GM18868 (cell line): ENCODE results near the gene CDK16.

ENCODE experiments used
- ATAC-seq: cut with Tn5 transposase; IDR thresholded peaks from one replicate; pipeline ENCODE4 v1.9.1; 2021; ENCODE audit warnings: mild to moderate bottlenecking, moderate library complexity; ENCODE audit not compliant: unreplicated experiment

Gene CDK16

DNA sequence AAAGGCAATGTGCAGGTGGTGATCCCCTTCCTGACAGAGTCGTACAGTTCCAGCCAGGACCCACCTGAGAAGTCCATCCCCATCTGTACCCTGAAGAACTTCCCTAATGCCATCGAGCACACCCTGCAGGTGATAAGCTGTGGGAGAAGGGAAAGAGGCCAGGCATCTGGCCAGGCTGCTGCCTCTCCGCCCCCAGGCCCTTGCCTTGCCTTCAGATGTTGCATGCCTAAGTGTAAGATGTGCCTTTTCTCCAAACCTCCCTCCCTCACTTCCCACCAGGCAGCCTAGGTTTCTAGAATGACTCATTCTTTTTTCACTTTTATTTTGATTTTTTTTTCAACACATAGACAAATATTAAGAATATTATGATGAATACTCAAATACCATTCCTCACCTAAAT, 12.2 kb upstream of the CDK16 start:
- no peak for ATAC-seq

DNA sequence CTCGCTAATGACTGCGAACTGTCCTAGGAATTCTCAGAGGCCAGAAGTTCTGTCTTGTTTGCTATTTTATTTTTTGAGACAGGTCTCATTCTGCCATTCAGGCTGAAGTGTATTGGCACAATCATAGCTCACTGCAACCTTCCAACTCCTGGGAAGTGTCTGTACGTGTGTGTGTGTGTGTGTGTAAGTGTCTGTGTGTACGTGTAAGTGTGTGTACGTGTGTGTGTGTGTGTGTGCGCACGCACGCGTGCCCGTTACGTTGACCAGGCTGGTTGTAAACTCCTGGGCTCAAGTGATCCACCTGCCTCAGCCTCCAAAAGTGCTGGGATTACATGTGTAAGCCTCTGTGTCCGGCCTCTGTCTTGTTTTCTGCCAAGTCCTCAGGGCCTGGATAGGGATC, 10.4 kb upstream of the CDK16 start:
- no peak for ATAC-seq

DNA sequence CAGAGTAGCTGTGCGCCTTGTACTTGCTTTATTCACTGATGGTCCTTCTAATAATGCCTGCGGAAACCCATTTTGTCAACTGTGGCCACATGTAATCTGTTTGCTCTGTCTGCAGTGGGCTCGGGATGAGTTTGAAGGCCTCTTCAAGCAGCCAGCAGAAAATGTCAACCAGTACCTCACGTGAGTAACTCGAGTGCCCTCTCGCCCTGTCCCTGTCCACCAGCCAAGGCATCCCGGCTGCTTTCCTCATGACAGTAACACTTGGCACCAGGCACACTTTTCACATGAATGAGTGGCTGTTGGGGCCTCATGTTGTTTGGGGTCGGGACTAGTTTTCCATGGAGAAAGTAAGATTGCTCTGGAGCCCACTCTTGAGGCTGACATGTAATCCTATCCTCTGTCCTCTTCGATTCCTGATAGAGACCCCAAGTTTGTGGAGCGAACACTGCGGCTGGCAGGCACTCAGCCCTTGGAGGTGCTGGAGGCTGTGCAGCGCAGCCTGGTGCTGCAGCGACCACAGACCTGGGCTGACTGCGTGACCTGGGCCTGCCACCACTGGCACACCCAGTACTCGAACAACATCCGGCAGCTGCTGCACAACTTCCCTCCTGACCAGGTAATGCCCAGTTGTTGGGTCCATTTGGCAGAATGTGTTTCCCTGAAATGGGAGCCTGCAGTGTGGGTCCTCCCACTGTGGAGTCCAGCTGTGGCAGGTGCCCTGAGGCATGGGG, 8.8 kb upstream of the CDK16 start:
- no peak for ATAC-seq

DNA sequence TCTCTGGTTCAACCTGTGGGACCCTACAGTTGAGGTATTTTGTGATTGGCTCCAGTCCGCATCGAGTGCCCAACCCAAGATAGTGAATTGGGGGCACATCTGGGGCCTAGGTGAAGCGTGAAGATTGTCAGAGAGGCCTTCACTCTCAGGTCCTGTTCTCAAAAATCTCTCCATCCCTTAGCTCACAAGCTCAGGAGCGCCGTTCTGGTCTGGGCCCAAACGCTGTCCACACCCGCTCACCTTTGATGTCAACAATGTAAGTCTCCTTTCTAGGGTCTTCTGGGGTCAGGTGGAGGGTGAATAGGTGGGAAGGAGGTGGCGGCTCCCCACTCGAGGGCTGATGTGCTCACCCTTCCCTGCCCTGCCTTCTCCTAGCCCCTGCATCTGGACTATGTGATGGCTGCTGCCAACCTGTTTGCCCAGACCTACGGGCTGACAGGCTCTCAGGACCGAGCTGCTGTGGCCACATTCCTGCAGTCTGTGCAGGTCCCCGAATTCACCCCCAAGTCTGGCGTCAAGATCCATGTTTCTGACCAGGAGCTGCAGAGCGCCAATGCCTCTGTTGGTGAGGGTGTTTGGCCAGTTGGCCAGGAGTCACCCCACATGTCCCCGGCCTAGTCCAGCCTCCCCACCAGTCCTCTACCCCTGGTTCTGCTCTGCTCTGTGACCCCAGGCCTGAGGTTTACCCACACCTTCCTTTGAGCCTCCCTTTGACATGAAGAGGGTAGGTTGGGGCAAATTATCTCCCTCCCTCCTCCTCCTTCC, 7.6 kb upstream of the CDK16 start:
- ATAC-seq: no peak

DNA sequence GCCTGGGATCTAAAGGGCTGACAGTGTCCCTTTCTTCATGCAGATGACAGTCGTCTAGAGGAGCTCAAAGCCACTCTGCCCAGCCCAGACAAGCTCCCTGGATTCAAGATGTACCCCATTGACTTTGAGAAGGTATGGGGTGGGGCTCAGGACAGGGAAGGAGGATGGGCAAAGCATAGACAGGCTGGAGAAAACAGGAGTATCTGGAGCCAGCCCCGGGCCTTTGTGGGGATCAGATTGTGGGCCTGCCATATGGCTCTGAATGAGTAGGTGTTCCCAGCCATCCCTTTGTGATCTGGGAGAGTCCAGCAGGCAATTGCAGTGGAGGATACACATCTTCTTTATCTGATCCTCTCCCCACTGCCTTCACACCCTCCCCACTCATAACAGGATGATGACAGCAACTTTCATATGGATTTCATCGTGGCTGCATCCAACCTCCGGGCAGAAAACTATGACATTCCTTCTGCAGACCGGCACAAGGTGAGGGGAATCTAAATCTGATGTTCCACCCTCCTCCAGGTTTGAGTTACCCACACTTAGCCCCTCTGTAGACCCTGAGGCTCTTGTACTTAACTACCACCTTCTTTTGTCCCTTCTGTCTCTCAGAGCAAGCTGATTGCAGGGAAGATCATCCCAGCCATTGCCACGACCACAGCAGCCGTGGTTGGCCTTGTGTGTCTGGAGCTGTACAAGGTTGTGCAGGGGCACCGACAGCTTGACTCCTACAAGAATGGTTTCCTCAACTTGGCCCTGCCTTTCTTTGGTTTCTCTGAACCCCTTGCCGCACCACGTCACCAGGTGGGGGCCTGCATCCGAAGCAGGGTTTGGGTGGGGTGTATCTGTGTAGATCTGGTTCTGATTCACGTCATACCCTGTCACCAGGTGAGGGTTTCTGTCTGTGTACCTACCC, 5.8 kb upstream of the CDK16 start:
- no peak for ATAC-seq

DNA sequence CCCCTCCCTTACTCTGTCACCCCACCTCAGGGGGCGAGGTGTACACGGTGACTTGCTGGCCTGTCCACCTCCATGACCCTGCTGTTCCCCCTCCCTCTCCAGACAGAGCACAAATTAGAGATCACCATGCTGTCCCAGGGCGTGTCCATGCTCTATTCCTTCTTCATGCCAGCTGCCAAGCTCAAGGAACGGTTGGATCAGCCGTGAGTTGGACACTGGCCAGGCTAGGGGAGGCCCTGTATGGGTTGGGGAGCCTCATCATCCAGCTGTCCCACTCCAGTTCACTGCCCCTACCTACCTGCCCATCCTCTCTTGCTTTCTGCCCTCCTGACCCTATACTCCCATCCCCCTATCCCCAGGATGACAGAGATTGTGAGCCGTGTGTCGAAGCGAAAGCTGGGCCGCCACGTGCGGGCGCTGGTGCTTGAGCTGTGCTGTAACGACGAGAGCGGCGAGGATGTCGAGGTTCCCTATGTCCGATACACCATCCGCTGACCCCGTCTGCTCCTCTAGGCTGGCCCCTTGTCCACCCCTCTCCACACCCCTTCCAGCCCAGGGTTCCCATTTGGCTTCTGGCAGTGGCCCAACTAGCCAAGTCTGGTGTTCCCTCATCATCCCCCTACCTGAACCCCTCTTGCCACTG, 3.9 kb upstream of the CDK16 start:
- ATAC-seq: no peak

DNA sequence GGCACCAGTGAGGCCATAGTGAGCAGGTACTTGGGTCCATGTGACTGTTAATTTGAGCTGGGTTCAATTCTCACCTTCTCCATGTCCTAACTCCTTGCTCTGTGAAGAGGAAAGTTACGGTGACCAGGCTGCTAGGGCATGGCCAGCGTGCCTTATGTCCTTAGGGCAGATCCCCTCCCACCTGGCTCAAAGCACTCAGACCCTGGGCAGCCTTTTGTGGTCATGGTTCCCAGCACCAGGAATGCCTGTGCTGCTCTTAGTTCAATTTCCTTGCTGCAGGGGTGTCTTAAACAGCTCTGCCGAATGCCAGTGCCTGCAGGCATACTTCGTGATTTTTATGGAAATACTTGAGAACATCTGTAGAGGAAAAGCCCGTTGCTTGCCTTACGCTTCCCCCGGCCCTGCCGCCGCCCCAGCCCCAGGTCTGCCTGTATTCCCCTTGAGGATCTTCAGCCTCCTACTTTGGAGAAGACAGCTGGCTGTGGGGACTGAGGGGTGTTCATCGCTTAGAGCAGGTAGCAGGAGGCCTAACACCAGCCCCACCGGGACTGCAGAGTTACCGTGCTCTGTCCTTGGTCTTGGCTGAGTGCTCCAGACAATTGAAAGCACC, 3.1 kb upstream of the CDK16 start:
- ATAC-seq: no peak

DNA sequence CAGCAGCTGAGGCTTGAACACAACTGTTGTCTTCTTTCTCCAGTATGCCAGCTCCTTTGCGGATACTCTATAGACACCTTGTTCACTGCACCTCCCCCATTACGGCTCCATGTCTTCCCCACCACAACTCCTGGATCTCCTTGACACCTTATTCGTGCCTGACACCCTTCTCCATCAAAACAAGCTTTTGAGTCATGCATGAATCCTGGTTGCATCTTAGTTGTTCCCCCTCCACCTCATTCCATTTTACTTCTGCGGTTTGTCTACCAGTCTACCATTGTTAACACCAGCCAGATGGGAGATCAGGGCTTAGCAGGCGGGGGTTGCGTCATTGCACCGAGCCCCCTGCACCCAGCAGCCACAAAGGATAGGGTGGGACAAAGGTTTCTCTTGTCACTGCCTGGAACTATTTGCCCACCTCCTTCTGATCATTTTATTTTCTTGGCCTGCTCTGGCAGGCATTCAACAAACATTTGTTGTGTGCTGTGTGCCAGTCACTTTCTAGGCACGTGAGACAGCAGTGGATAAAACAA, 2.0 kb upstream of the CDK16 start:
- no peak for ATAC-seq

DNA sequence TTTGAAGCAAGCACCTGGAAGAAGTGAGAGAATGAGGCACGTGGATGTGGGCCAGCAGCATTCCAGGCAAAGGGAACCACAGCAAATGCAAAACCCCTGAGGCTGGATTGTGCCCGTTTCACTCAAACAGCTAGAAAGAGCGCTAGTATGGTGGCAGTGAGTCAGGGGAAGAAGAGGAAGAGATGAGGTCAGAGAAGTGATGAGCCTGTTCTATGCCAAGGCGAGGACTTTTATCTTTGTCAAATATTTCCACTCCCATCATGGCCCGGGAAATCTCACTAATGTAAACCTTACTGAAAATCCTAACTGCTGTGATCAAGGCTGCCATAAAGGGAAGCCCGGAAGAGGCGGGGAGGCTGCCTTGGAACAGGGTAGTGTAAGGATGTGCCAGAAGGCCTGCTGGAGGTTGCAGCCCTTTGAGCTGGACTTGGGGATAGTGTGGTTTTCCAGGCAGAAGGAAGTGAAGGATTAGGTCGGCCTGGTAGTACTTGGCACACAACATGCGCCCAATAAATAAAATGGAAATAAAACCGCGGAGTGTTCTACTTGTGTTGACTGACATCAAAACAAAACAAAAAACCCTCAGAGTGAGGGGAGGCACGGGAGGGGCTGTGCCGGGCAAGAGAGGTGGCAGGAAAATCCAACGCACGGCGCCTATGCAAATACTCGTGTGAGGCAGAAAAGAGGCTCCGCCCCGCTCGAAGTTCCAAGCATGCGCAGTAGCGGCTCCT, 1.2 kb upstream of the CDK16 start:
- ATAC-seq: no peak

DNA sequence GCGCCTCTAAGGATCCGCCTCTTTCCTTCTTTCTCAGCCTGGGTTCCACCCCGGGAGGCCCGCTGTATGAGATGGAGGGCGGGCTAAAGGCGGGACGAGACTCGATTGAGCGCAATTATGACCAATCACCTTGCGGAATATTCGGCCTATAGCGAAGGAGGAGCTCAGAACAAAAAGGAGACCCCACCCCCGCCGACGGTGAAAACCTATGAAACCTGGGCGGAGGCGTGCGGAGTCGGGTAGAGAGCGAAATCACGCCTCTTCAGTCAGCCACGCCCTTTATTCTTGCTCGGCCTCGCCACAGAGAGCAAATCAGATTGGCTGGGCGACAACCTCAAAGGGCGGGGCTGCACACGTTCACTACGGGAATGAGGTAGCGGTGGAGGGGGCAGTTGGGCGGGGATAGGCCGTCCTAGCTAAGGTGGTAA, 615 bp upstream of the CDK16 start:
- peak; percentile 90 for ATAC-seq

DNA sequence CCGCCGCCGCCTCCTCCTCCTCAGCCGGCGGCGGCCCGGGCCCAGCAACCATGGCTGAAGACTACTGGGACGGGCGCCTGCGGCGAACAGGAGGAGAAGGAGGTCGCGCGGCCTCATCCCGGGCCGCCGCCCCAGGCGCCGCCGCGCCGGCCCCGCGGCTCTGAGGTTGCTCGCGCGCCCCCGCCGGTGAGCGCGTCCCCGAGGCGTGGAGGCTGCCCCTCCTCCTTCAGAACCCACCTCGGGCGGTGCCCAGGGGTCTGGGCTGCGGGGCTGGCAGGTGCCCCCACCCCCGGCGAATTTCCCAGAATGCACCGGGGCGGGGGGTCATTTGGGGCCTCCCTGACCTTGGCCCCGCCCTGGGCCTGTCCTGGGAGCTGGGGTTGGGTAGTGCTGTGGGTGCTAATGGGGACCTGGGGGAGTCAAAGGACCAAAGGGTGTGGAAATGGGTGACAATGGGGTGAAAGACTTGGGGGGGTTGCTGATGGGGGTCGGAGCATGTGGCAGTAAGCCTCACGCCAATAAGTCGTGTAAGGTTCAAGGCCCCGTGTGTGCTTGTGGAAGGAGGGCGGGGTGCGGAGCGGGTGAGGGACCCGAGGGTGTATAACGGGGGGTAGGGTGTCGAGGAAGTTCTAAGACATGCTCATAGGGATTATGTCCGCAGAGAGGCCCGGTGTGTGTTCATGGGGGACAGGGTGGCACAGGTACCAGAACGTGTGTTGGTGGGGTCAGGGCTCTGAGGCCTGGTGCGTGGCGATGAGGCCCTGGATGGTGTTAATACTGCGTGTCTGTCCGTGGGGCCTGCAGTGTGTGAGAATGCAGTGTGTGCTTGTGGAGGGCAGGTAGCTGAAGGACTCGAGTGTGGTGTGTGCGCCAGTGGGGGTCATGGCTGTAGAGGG, 687 bp downstream of the CDK16 start:
- ATAC-seq: no peak

DNA sequence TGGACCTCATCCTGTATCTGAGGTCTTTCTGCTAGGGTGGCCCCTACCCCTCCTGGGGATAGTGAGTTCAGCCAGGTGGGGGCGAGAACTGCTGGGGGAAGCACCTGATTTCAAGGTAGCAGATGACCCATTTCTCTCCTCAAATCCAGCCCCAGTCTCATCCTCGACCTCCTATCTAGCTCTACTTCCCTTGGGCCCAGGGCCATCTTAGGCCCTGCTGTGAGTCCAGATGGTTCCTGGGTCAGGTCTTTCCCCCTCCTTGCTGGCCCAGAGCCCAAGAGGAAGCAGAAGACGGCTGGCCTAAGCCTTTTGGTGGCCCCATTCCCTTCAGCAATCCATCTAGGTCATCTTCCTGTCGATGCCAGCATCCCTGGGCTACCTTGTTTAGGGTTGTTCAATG, 3.3 kb downstream of the CDK16 start:
- ATAC-seq: no peak

DNA sequence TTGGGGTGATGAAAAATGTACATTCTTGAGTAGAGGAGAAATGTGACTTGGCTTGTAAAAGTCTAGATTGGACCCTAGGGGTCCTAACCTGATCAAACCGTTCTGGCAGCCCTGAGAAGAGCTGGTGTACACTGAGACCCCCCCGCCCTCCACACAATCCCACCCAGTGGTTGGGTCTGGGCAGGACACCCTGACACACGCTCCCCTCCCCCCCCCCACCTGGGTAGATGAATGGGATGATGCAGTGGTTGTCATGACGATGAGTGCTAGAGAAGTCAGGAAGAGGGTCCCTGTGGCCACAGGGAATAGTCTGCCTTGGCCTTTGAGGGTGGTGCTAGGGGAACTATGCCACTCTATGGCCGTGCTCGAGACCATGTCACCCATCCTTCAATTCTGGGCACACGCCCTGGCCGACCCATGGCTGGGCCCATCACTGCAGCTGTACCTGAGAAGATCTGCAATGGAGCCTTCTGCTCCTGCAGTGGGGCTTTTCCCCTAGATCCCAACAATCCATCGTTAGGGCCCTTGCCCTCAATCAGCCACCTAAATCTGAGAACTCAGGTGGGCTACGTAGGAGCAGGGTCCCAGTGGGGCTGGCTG, 4.4 kb downstream of the CDK16 start:
- ATAC-seq: no peak

DNA sequence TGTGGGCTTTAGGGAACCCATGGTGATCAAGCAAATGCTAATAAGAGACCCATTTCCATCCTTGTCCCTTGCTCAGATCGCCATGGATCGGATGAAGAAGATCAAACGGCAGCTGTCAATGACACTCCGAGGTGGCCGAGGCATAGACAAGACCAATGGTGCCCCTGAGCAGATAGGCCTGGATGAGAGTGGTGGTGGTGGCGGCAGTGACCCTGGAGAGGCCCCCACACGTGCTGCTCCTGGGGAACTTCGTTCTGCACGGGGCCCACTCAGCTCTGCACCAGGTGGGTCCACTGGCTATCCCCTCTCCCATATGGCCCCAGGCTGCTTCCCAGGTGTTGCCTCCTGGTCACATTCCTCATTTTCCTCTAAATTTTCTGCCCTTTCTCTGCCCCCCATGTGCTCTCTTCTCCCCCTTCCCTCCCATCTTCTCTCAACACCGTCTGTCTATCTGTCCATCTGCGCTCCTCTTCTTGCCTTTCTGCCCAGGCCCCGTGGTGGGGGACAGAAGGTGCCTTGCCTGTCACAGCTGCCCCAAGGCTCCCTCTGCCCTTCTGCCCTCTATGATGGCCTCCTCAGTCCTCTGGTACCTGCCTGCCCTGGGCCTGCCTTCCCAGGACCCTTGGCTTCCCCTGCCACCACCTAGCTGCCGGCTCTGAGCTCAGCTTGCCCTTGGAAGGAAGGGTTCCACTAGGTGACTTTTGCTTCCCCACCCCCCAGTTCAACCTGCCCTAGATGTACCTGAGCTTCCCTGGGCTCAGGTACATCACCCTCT, 5.2 kb downstream of the CDK16 start:
- no peak for ATAC-seq

DNA sequence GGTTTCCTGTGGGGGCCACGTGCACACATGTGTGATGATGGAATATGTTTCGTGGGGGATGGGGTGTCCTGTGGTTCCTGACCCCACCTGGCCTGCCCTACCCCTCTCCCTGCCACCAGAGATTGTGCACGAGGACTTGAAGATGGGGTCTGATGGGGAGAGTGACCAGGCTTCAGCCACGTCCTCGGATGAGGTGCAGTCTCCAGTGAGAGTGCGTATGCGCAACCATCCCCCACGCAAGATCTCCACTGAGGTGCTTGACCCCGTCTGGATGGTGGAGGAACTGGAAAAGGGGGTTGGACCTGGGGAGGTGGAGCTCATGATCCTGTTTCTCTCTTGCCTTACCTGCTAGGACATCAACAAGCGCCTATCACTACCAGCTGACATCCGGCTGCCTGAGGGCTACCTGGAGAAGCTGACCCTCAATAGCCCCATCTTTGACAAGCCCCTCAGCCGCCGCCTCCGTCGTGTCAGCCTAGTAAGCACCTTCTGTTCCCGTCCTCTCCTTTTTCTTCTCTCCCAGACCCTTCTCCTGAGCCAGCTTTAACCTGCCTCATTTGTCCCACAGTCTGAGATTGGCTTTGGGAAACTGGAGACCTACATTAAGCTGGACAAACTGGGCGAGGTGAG, 5.9 kb downstream of the CDK16 start:
- ATAC-seq: no peak

DNA sequence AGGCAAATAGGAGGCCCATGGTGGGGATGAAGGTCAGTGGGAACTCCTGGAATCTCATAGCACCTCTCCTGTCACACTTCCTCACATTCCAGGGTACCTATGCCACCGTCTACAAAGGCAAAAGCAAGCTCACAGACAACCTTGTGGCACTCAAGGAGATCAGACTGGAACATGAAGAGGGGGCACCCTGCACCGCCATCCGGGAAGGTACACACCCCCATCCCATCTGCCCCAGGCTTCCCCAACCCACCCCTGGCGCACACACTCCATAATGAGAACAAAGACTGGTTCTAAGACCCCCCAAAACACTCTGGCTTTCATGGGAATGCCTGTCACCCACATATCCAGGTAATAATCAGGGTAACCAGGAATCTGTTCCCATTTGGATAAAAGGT, 6.4 kb downstream of the CDK16 start:
- no peak for ATAC-seq

DNA sequence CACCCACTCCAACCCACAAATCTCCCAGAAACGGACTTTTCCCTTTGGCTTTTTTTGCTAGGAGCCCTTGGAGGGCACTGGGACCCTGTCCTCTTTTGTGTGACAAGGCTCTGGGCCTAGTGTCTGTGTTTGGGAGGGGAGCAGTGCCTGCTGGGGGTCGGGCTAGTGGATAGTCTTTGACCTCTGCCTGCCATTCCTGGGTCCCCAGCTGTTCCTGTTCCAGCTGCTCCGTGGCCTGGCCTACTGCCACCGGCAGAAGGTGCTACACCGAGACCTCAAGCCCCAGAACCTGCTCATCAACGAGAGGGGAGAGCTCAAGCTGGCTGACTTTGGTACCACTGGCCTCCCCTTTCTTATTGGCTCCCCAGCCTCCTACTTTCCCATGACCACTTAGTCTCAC, 7.6 kb downstream of the CDK16 start:
- ATAC-seq: no peak
